ENCODE data around the gene RALGPS1.

Gene RALGPS1

GRCh38 chr9:126956917-126957686, 42.5 kb downstream of the RALGPS1 start:
- no peak for DNase-seq (ENCODE audit: low read depth)

- no peak for DNase-seq (ENCODE audit: low read depth)
Observed at GRCh38 chr9:126957687-126958053, 43.1 kb downstream of the RALGPS1 start.

- DNase-seq (ENCODE audit: low read depth): no peak
Observed at GRCh38 chr9:126959336-126959735, 44.8 kb downstream of the RALGPS1 start.

- DNase-seq (ENCODE audit: low read depth): no peak
Observed at GRCh38 chr9:126959917-126960316, 45.3 kb downstream of the RALGPS1 start.

GRCh38 chr9:126962336-126962735, 47.8 kb downstream of the RALGPS1 start:
- DNase-seq (ENCODE audit: low read depth): no peak

- DNase-seq (ENCODE audit: low read depth): no peak
Observed at GRCh38 chr9:126965077-126965476, 50.5 kb downstream of the RALGPS1 start.

- peak; percentile 28 for DNase-seq (ENCODE audit: low read depth)
Observed at GRCh38 chr9:126965541-126966428, 51.2 kb downstream of the RALGPS1 start.

GRCh38 chr9:126971261-126971660, 56.7 kb downstream of the RALGPS1 start:
- no peak for DNase-seq (ENCODE audit: low read depth)

GRCh38 chr9:126973651-126974529, 59.3 kb downstream of the RALGPS1 start:
- no peak for DNase-seq (ENCODE audit: low read depth)

- DNase-seq (ENCODE audit: low read depth): no peak
Observed at GRCh38 chr9:126974594-126974993, 60.0 kb downstream of the RALGPS1 start.

- no peak for DNase-seq (ENCODE audit: low read depth)
Observed at GRCh38 chr9:126975327-126976220, 61.0 kb downstream of the RALGPS1 start.

GRCh38 chr9:126979461-126979860, 64.9 kb downstream of the RALGPS1 start:
- no peak for DNase-seq (ENCODE audit: low read depth)

GRCh38 chr9:126980231-126980630, 65.6 kb downstream of the RALGPS1 start:
- no peak for DNase-seq (ENCODE audit: low read depth)

- no peak for DNase-seq (ENCODE audit: low read depth)
Observed at GRCh38 chr9:126981218-126981617, 66.6 kb downstream of the RALGPS1 start.

- no peak for DNase-seq (ENCODE audit: low read depth)
Observed at GRCh38 chr9:126982215-126983002, 67.8 kb downstream of the RALGPS1 start.

GRCh38 chr9:126983767-126984166, 69.2 kb downstream of the RALGPS1 start:
- no peak for DNase-seq (ENCODE audit: low read depth)

- DNase-seq (ENCODE audit: low read depth): no peak
Observed at GRCh38 chr9:126984969-126985368, 70.4 kb downstream of the RALGPS1 start.

GRCh38 chr9:126985870-126986498, 71.4 kb downstream of the RALGPS1 start:
- DNase-seq (ENCODE audit: low read depth): peak; percentile 79

GRCh38 chr9:126986506-126986951, 71.9 kb downstream of the RALGPS1 start:
- no peak for DNase-seq (ENCODE audit: low read depth)

GRCh38 chr9:126988857-126989256, 74.3 kb downstream of the RALGPS1 start:
- DNase-seq (ENCODE audit: low read depth): no peak

Measured in activated T-cell treated with anti-CD3 and anti-CD28 coated beads for 24 hours (primary cell).